H1 (cell line): ENCODE results near the gene BAD. TPM values are rescaled to one million over a fixed set of nuclear protein-coding genes. Genes with fewer than 3 reads are reported as not detected.

Experiments
- HDAC2 ChIP-seq, 2 experiments: fragments of 300-600 bp in 1 of 2; sonication (generic) in 1 of 2; IDR thresholded peaks; 2 replicates each; pipeline ENCODE4 v1.6.1; 2011 to 2012; ENCODE audit warnings: low read depth in 2 of 2, low read length in 2 of 2, mild to moderate bottlenecking in 2 of 2, moderate library complexity in 2 of 2, borderline replicate concordance in 1 of 2, inconsistent platforms in 1 of 2
- HDAC6 ChIP-seq: IDR thresholded peaks from one replicate; pipeline ENCODE4 v1.7.1; 2012; ENCODE audit warnings: low read depth, mild to moderate bottlenecking, inconsistent platforms, low read length, moderate library complexity
- JUN ChIP-seq: IDR thresholded peaks from 2 replicates; pipeline ENCODE4 v1.6.1; 2011; ENCODE audit warnings: low read depth, mild to moderate bottlenecking, improper control_type of control experiment, low read length
- KDM5A ChIP-seq: fragments of 200-600 bp; IDR thresholded peaks from 2 replicates; pipeline ENCODE4 v1.7.1; 2012; ENCODE audit warnings: mild to moderate bottlenecking, low read length, inconsistent platforms, mixed read lengths
- SIX5 ChIP-seq: IDR thresholded peaks from 2 replicates; pipeline ENCODE4 v1.6.1; 2011; ENCODE audit warnings: mild to moderate bottlenecking, low read depth, low read length
- polyA plus RNA-seq, 7 experiments: library from polyadenylated mRNA; depleted of rRNA in 3 of 7; stranded (reverse) in 5 of 7; unstranded in 2 of 7; fragments of >200 nt in 5 of 7; fragments of 200-250 nt in 2 of 7; gene quantifications; 1 replicate in 5 of 7; 2 replicates in 1 of 7; 4 replicates in 1 of 7; pipeline versions ENCODE4 v1.2.1 to v1.2.3, GENCODE V29; 2011 to 2013; ENCODE audit warnings: missing spikeins in 2 of 7, mixed read lengths in 2 of 7
- total RNA-seq: library from RNA; stranded (reverse); fragmentation: NEBNext Ultra II Directional; extraction: Animal tissue kit (Norgen Biotek cat#: 25700); gene quantifications from 2 replicates; pipeline ENCODE4 v1.2.1, GENCODE V29; 2021

The BAD gene
- total and polyA plus RNA-seq, 2 of the 8 experiments (the other 6 are each of a cell fraction or from before 2014, with no cell fraction given): 23.1 to 33.7 TPM

DNA sequence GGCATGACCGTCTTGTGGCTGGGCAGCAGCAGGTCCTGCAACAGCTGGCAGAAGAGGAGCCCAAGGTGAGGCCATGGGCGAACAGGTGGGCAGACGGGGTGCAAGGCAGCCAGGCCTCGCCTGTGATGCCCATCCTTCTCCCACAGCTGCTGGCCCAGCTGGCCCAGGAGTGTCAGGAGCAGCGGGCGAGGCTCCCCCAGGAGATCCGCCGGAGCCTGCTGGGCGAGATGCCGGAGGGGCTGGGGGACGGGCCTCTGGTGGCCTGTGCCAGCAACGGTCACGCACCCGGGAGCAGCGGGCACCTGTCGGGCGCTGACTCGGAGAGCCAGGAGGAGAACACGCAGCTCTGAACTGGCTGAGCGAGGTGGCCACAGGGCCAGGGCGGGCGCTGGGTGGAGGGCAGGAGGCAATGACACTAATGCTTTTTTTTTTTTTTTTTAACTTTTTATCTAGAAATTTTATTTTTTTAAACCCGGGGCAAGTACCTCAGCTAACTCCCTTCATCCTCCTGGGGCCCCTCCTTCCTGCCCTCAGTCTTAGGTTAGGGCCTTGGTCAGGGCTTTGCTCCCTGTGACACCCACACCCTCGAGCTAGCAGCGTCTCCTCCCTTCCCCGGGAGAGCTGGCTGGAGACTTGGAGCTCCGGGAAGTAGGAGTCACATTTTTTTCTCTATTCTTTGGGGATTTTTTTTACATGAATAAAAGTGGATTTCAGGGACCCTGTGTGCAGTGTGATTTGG is 17.1 kb downstream of the BAD start (continued):
- TF ChIP-seq SIX5 (no peak), JUN (no peak), KDM5A (no peak), HDAC2 (IDR thresholded peaks at IDR 0.05; ENCODE audit: borderline replicate concordance in 1 of 2, low read depth in 2 of 2, low read length in 2 of 2) (no peak), HDAC6 (no peak)
